OCI-LY1 (cell line): ENCODE results near the gene ZNF574.

Experiments used
- H2AFZ ChIP-seq: fragments of 200-600 bp; sonication (generic), shearing (Covaris generic); 2 replicates; pipeline ENCODE4 v1.6.0; 2014; ENCODE audit warnings: antibody characterized with exemption, mild to moderate bottlenecking, low read length
- H3F3A ChIP-seq: fragments of 200-600 bp; sonication (generic), shearing (Covaris generic); 2 replicates; pipeline ENCODE4 v1.6.0; 2014; ENCODE audit warnings: mild to moderate bottlenecking, antibody characterized with exemption, low read length, moderate library complexity; ENCODE audit not compliant: insufficient read depth
- H3K27ac ChIP-seq: fragments of 200-600 bp; sonication (generic); 2 replicates; pipeline ENCODE4 v1.5.1; 2014; ENCODE audit warnings: low read length, mixed run types, mild to moderate bottlenecking, low read depth; ENCODE audit not compliant: poor library complexity, severe bottlenecking
- H3K27me3 ChIP-seq: fragments of 200-600 bp; sonication (generic); 2 replicates; pipeline ENCODE4 v1.6.0; 2014; ENCODE audit warnings: antibody characterized with exemption, mild to moderate bottlenecking, low read length, moderate library complexity; ENCODE audit not compliant: insufficient read depth
- H3K36me3 ChIP-seq: fragments of 200-600 bp; sonication (generic); 2 replicates; pipeline ENCODE4 v1.6.1; 2014; ENCODE audit warnings: mild to moderate bottlenecking, antibody characterized with exemption, low read length, moderate library complexity, mixed read lengths; ENCODE audit not compliant: insufficient read depth
- H3K4me1 ChIP-seq: fragments of 200-600 bp; sonication (generic); 2 replicates; pipeline ENCODE4 v1.5.1; 2014; ENCODE audit warnings: mild to moderate bottlenecking, low read length, moderate library complexity; ENCODE audit not compliant: insufficient read depth, severe bottlenecking
- H3K4me2 ChIP-seq: fragments of 200-600 bp; sonication (generic), shearing (Covaris generic); 2 replicates; pipeline ENCODE4 v1.6.1; 2014; ENCODE audit warnings: low read length
- H3K4me3 ChIP-seq: fragments of 200-600 bp; sonication (generic); 2 replicates; pipeline ENCODE4 v1.5.1; 2014; ENCODE audit warnings: low read length, low read depth, mild to moderate bottlenecking, mixed read lengths; ENCODE audit not compliant: poor library complexity, severe bottlenecking
- H3K79me2 ChIP-seq: fragments of 200-600 bp; shearing (Covaris generic); 2 replicates; pipeline ENCODE4 v1.6.1; 2016; ENCODE audit warnings: mixed run types, low read length, mixed read lengths; ENCODE audit not compliant: insufficient read depth
- H3K9ac ChIP-seq: fragments of 200-600 bp; sonication (generic), shearing (Covaris generic); 2 replicates; pipeline ENCODE4 v1.6.1; 2014; ENCODE audit warnings: mild to moderate bottlenecking, low read length, mixed read lengths
- H3K9me2 ChIP-seq: fragments of 200-600 bp; sonication (generic), shearing (Covaris generic); 2 replicates; pipeline ENCODE4 v1.6.1; 2014; ENCODE audit warnings: low read depth, mild to moderate bottlenecking, low read length, mixed read lengths
- H3K9me3 ChIP-seq: fragments of 200-600 bp; shearing (Covaris generic); 2 replicates; pipeline ENCODE4 v1.6.1; 2014; ENCODE audit warnings: low read length, mixed read lengths
- H4K20me1 ChIP-seq: fragments of 200-600 bp; sonication (generic), shearing (Covaris generic); 2 replicates; pipeline ENCODE4 v1.6.0; 2016; ENCODE audit warnings: mild to moderate bottlenecking, low read length; ENCODE audit not compliant: insufficient read depth
- EZH2 ChIP-seq: fragments of 200-600 bp; sonication (generic), shearing (Covaris generic); IDR thresholded peaks from 2 replicates; pipeline ENCODE4 v1.8.0; 2017; ENCODE audit warnings: borderline replicate concordance, mixed run types, mild to moderate bottlenecking, antibody characterized with exemption, low read length, moderate library complexity, mixed read lengths
- TF ChIP-seq, protein P1 (sequence below): fragments of 200-600 bp; sonication (generic), shearing (Covaris generic); IDR thresholded peaks from 2 replicates; pipeline ENCODE4 v1.5.1; 2017; ENCODE audit warnings: mild to moderate bottlenecking, antibody characterized with exemption, low read length, moderate library complexity, mixed read lengths

The ZNF574 gene

DNA sequence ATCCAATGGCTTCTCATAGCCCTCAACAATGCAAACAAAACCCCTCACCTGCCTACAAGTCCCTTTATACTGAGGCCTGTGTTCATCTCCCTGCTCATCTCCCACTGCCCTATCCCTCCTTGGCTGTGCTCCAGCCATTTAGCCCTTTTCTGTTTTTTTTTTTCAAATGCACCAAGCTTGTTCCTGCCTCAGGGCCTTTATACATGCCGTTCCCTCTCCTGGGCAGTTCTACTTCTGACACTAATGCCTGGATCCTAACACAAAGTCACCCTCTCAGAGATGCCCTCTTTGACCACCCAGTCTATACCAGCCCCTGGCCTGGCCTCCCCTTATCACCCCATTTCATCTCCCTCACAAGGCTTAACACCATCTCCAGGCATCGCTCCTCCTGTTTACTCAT is 26.9 kb downstream of the ZNF574 start:
- no peaks in the 10 kb centered on the region for H3K27me3 ChIP-seq
- no peak overlapping the region for H3K9ac ChIP-seq
- H3K9me3 ChIP-seq, result no peaks in the 10 kb centered on the region
- H3F3A ChIP-seq, result no peaks in the 10 kb centered on the region
- no peaks in the 10 kb centered on the region for H4K20me1 ChIP-seq
- H3K4me1 ChIP-seq, result no peaks in the 10 kb centered on the region
- no peaks in the 10 kb centered on the region for H3K9me2 ChIP-seq
- TF ChIP-seq, protein P1, sequence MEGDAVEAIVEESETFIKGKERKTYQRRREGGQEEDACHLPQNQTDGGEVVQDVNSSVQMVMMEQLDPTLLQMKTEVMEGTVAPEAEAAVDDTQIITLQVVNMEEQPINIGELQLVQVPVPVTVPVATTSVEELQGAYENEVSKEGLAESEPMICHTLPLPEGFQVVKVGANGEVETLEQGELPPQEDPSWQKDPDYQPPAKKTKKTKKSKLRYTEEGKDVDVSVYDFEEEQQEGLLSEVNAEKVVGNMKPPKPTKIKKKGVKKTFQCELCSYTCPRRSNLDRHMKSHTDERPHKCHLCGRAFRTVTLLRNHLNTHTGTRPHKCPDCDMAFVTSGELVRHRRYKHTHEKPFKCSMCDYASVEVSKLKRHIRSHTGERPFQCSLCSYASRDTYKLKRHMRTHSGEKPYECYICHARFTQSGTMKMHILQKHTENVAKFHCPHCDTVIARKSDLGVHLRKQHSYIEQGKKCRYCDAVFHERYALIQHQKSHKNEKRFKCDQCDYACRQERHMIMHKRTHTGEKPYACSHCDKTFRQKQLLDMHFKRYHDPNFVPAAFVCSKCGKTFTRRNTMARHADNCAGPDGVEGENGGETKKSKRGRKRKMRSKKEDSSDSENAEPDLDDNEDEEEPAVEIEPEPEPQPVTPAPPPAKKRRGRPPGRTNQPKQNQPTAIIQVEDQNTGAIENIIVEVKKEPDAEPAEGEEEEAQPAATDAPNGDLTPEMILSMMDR, result no peak
- TF ChIP-seq EZH2, result no peak
- H3K36me3 ChIP-seq, result peaks cover 2% of the 10 kb centered on the region; the same call in 1 of the 2 replicates
- H3K79me2 ChIP-seq, result no peaks in the 10 kb centered on the region
- no peak overlapping the region for H3K4me2 ChIP-seq
- no peak overlapping the region for H3K27ac ChIP-seq
- no peak overlapping the region for H2AFZ ChIP-seq
- no peak overlapping the region for H3K4me3 ChIP-seq

DNA sequence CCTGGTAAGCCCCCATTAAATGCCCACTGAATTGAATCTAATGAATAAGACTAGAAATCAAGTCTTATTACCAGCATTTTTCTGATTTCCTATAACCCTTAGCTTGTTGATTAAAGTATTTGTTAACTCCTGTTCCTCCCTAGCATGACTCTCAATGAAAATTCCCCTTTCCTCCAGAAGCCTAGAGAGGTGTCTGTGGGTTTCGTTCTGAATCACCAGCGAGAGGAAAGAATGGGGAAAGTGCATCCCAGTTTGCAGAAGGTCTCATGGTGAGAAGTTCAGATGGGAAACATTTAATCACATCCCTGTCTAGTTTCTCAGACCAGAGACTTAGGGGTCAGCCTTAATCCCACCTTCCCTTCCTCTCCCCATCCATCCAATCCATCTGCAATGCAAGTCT is 29.4 kb downstream of the ZNF574 start:
- Histone ChIP-seq H3K9ac (no peak overlapping the region), H3K36me3 (peaks cover 3% of the 10 kb centered on the region; the same call in 1 of the 2 replicates), H3K9me2 (no peaks in the 10 kb centered on the region), H3K4me2 (no peak overlapping the region), H2AFZ (no peak overlapping the region), H3F3A (no peaks in the 10 kb centered on the region), H4K20me1 (no peaks in the 10 kb centered on the region), H3K27ac (no peak overlapping the region), H3K27me3 (no peaks in the 10 kb centered on the region), H3K4me3 (no peak overlapping the region), H3K9me3 (no peaks in the 10 kb centered on the region), H3K4me1 (peaks cover 9% of the 10 kb centered on the region), H3K79me2 (no peaks in the 10 kb centered on the region)
- TF ChIP-seq, protein P1, result no peak
- TF ChIP-seq EZH2, result no peak

DNA sequence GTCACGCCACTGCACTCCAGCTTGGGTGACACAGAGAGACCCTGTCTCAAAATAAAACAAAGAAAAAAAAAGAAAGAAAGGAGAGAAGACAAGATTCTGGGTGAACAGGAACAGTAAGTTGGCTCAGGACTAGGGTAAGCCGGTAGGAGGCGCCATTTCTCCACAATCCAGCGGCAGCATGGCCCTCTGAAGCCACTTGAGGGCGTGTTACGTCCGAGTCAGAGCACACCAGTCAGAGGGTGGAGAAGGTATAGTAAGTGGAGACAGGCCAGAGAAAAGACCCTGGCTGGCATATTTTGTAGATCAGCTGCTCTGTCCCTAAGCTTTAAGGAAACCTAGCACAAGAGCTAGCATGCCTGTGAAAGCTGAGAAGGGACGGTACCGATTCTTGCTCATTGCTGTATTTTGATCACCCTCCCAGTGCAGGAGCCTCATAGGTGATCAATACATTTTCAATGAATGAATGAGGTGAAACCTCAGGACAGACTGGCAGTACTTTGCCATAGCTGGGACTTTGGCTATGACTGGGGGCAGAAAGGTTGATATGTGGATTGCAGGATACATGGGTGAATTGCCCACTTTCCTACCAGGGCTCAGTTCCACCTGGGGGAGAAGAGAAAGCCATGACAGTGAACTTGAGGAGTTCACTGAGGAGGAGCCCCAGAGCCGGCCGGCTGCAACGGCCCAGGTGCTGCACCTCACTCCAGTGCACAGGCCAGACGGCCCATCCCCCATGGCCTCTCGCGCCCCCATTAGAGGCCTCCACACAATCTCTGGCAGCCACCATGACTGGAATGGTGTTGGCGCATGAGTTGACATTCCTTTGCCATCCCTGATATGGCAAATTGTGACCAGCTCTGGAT is 32.8 kb downstream of the ZNF574 start:
- no peaks in the 10 kb centered on the region for H3F3A ChIP-seq
- no peaks in the 10 kb centered on the region for H3K79me2 ChIP-seq
- H4K20me1 ChIP-seq, result no peaks in the 10 kb centered on the region
- H3K9ac ChIP-seq, result peak overlapping the region; percentile 43; the same call in 1 of the 2 replicates
- peak overlapping the region; percentile 48 for H3K4me2 ChIP-seq
- H3K4me3 ChIP-seq, result no peak overlapping the region
- peak overlapping the region; percentile 70 for H3K27ac ChIP-seq
- no peaks in the 10 kb centered on the region for H3K27me3 ChIP-seq
- TF ChIP-seq, protein P1, result peak; percentile 100
- no peak for TF ChIP-seq EZH2
- no peak overlapping the region for H2AFZ ChIP-seq
- H3K36me3 ChIP-seq, result peaks cover 4% of the 10 kb centered on the region
- no peaks in the 10 kb centered on the region for H3K9me3 ChIP-seq
- peaks cover 21% of the 10 kb centered on the region for H3K4me1 ChIP-seq
- H3K9me2 ChIP-seq, result no peaks in the 10 kb centered on the region
